GM19351 (cell line): Measurements from ENCODE around the gene IFIH1.

Source experiments
- ATAC-seq: cut with Tn5 transposase; IDR thresholded peaks from one replicate; pipeline ENCODE4 v1.9.1; 2021; ENCODE audit warnings: mild to moderate bottlenecking, moderate library complexity; ENCODE audit not compliant: unreplicated experiment

Gene IFIH1

DNA sequence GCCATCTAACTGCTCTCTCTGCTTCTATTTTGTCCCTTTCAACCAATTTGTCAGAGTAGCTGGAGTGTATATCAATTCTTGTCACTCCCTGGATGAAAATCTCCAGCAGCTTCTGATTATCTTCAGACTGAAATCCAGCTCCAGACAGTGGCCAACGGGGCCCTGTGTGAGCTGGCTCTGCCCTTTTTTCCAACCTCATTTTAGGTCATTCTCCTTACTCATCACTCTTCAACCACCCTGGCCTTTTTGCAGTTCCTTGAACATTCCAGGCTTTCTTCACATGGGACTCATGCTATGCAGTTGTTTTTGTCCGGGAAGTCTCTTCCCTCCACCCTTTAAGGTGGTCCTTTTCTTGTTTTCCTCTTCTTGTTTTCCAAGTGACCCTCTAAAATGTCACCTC is 59.8 kb downstream of the IFIH1 start:
- no peak for ATAC-seq

DNA sequence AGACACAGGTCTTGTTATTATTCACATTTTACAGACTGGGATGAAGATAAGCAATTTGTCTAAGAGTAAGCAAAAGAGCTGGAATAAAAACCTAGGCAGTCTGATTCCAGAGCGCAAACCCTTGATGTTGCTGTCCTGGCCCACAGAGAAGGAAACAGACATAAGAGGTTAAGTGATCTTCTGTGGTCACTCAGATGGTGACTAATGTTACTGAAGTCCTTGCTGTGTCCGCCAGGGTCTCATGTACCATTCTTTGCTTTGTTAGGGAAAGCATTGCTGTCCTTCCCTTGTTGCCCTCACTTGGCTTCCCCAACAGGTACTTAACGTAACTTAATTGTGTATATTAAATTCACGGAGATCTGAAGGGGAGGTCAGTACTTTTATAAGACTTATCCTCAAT is 60.3 kb downstream of the IFIH1 start:
- no peak for ATAC-seq

DNA sequence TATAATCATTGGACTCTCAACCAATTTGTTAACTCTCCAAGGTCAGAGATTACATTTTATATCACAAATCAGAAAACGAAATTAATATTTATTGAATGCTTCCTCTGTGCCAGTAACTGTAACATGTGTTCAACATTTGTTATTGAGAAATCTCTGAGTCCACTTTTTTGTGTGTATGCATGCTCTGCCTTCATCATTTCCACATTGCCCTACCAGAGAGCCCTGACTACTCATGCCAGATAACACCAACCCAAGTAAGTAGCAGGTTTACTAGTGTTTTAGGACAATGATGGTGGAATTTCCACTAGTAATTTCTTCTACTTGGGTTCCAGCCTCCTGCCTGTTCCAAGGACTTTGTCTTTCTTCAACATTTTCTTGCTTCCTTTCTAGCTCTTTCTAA is 61.1 kb downstream of the IFIH1 start:
- ATAC-seq = no peak

DNA sequence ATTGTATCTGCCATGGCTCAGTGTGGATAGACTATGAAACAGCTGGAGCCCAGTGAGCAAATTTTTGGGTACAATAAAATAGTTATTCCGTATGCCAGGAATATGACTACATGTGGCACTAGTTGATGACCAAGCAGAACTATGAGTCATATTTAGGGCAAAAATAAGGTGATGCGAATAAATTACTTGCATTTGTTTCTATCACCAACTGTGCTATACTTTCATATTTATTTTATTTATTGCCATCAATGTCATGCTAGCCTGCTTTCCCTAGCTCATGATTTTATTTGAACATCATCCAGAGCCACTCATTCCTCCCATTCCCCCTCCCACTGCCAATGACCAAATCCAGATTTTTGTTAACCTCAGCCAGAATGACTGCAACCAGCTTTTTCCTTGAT is 61.9 kb downstream of the IFIH1 start:
- ATAC-seq = no peak

DNA sequence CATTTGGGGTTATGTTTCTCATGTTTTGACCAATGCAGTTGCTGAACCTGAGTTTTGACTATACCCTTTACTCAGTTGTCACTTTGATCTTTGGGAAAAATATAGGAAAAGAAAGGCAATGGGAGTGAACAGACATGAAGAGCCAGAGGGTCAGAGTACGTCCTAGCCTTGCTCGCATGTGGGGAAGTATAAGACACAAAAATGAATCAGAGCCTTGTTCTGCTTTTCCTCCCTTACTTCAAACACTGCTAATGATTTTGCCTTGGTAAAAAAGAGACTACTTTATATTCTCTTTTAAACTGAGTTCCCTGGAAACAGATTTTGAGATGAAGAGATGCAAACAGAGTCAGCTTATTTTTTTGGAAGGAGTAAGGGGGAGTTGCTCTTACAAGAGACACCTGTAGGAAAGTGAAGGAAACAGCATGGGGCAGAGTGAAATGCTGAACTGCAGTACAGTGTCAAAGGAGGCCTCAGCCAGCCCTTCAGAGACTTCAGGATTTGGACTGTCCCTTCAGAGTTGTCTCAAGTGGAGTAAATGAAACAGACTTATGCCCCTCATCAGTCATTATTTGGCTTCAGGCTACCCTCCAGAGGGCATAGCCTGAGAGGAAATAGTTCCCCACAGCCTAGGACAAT is 64.1 kb downstream of the IFIH1 start:
- ATAC-seq = no peak

DNA sequence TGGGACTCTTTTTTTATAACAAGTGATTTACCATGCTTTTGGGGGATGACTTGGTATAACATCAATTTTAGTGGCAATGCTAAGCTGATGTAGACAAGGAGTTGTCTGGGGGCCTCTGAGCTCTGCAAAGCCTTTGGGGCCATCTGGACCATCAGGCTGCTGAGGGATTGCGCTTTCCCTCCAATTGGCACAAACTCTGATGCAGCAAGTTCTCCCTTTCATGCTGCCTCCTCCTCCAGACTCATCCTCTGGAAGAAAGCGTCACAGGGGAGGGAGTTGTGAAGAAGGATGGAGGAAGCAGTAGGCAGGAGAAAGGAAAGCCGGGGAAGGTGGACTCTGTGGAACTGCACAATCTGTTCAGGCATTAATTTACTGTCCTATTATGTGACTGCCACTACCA is 65.0 kb downstream of the IFIH1 start:
- no peak for ATAC-seq

DNA sequence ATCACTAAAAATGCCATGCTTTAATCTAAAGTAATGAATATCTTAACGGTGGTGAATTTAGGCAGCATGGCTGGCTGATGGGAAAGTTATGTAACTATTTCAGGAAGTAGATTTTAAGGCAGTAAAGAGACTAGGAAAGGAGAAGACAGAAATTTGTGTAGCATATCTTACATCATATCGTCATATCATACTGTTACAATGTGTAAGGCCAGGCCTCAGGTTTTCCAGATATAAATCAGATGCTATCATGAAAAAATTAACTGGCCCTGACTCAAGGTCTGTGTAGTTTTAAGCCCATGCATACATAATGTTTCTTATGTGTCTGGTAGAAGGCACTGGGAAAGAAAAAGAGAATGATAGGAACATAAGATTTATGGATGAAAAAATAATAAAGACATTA is 66.3 kb downstream of the IFIH1 start:
- no peak for ATAC-seq

DNA sequence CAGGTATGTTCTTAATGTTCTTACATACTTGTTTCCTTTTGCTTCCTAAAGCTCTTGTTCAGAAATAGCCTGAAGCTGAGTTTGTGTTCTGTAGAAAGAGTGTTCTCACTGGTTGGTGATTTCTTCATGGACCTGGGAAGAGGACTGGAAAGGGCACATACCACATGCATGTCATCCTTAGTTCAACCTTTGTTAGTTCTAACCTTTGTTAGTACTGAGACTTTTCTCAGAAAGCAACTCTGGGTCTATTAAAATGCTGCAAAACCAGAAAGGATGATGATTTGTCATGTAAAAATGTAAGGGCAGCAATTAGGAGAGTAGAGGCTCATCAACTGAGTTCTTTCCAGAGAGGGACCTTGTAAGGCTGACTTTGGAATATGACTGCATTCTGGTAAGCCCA is 72.7 kb downstream of the IFIH1 start:
- no peak for ATAC-seq

DNA sequence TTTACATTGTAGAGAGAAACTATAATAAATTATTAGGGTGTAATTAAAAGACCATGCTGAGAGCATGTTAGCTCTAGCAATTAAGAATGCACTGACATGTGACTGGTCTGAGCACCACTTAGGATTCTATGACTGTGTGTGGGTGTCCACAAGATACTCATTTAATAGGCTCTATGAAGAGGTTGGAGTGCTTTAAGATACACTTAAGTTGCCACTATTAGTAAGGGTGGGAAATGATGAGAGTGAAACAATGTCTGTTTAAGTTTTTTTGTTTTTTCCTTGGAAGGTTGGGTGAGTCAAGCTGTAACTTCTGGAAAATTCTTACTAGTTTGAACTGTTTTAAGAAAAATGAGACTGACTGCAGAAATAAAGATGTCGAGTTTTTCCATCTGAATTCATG is 73.4 kb downstream of the IFIH1 start:
- ATAC-seq = no peak

DNA sequence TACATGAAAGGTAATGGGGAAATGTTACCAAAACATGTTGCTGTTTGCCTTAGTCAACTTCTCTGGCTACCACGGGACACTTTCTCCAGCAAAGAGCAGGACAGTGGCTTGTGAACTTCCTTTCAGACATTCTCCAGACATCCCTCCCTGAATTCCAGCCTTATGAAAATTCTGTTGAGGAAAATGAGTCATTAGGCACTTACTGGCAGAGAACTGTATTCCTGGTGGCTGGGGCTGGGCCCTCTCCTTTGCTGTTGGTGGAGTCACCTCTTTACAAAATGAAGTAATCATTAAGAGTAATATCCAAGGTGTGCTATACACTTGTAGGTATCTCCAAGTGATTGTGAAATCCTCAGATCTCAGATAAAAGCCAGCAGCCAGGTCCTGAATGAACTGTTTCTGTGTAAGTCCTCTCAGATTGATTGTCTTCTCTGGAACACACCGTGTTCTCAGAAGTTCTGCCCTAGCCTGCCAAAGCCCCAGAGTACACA is 73.9 kb downstream of the IFIH1 start:
- ATAC-seq = no peak

DNA sequence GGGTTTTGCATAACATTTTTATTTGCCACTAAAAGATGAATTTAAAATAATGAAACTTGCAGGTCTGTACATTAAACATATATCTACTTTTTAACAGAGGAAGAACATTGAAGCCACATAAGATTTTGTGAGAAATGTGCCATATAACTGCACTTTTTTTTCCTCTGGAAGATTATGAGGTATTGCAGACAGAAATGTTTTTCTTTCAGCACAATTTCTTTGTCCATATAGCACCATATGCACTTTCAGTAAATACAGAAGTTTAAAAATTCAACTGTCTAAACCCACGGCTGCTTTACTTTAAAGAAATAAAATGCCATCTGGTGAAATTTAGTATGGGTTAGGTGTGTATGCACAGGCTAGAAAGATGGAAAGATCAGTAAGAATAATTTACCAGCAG is 74.8 kb downstream of the IFIH1 start:
- no peak for ATAC-seq

DNA sequence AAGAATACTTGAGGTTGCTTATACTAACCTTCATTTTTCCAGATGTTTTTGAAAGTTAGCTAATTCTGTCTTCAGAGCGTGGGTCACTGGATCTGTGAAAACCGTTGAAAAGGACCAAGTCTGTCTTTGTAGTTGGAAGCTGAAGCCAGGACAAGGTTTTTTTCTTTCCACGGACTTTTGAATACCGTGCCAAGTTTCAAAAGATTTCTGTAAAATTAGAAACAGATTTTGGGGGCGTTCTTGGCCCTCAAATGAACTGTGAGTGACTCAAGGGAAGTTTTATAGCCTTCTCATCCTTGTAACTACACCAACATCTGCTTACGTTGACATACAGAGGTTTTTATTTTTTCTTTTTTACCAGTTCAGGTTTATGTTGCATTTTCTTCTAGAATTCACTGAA is 75.2 kb downstream of the IFIH1 start, which contains the start of gene FAP:
FAP (minus strand) TSS at position 152 of the 400 bp plus-strand sequence; CDS start at position 34, 118 bp downstream.
- ATAC-seq = no peak

DNA sequence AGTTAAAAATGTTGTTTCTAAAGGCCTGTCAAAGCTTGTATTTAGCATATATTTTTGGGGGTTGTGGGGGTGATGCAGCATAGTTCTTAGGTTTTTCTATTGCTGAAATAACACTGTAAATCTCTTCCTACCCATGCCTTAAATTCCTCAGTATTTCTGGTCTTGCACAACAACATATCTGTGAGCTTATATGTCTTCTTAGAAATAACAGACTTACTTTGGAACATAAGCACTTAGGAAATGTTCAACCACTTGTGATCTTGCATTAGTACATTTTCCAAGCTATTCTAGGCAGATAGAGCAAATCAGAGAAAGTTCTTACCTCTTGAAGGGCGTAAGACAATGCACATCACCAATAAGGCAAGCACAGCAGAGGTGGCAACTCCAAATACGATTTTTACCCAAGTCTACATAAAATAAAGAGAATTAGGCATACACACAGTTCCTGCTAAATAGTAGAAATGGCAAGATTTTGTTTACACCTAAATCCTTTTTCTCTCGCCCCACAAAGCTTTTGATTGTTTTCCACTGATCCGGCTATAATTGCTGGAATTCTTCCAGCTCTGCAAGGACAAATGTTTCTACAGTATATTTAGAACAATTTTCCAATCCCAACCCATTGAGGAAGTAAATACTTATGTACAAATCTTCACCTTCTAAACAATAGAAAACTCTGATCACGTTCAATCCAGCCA is 75.8 kb downstream of the IFIH1 start:
- no peak for ATAC-seq

DNA sequence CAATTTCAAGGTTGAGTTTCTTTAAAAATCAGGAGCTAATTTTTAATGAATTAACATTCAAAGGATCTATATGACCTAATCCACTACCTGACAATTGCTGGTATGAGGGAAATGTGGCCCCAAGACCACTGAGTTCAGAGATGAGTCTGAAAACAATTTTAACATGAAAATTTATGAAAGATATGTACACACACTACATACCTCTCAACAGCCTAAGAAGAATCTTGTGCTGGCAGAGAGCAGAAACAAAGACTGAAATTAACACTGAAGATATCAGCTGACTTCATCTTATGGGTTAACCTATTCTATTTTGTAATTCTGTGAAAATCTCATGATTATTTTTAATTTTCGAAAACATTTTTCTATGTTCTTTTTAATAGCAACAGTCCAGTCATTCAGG is 76.9 kb downstream of the IFIH1 start:
- ATAC-seq = no peak

DNA sequence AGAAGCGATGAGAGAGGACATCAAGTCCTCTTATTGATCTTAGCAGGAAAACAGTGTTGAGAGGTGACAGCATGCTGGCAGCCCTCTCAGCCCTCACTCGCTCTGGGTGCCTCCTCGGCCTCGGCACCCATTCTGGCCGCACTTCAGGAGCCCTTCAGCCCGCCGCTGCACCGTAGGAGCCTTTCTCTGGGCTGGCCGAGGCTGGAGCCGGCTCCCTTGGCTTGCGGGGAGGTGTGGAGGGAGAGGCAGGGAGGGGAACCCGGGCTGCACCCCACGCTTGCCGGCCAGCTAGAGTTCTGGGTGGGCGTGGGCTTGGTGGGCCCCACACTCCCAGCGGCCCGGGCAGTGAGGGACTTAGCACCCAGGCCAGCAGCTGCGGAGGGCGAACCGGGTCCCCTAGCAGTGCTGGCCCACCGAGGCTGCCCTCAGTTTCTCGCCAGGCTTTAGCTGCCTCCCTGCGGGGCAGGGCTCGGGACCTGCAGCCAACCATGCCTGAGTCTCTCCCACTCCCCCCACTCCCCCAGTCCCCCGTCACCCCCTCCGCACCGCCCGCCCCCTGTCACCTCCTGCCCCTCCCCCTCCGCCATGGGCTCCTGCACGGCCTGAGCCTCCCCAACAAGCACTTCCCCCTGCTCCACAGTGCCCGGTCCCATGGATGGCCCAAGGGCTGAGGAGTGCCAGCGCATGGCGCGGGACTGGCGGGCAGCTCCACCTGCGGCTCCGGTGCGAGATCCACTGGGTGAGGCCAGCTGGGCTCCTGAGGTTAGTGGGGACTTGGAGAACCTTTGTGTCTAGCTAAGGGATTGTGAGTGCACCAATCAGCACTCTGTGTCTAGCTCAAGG is 83.6 kb downstream of the IFIH1 start:
- ATAC-seq = no peak

DNA sequence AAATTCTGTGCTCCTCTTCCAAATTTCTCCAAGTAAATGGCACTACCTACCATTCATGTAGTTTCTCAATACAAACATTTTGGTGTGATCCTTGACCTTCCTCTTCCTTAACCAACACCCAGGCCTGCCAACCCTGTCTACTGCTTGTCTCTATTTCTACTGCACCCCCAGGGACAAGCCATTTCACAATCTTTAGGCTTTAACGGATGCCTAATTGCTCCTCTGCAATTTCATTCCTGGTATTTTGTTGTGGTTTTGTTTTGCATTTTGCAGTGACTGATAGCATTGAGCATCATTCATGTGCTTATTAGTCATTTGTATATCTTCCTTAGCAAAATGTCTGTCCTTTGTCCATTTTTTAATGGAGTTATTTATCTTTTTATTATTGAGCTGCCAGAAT is 85.3 kb downstream of the IFIH1 start:
- ATAC-seq = no peak

DNA sequence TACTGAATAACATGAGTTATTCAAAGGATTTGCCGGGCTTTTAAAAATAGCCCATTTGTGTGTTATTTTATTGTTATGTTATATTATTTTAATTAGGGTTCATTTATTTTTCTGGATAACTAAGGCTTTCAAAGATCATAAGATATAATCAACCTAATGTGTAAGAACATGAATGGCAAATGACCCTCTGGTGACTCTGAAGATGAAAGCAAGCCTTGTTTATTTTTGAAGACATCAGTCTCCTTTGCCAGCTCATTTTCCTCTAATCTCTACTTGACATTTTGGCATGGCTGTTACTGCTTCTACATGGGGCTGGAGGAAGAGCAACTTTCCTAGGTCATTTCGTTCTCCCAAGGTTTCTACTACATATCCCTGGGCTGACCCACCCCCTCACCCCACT is 85.8 kb downstream of the IFIH1 start:
- ATAC-seq = no peak

DNA sequence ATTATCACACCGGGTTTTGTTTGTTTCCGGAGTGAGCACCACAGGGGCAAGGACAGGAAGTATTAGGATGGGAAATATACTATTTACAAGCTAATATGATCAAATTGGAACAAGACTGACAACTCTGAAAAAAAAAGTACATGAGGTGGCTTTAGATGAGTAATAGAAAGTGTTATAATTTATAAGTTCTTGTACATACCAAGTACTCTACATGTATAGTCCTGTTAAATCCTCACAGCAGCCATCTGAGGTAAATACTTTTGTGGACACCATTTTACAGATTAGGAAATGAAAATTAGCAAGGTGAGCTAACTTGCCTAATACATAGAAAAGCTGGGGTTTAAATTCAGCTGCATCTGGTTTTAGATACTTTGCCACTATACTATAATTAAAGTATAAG is 86.5 kb downstream of the IFIH1 start:
- no peak for ATAC-seq

DNA sequence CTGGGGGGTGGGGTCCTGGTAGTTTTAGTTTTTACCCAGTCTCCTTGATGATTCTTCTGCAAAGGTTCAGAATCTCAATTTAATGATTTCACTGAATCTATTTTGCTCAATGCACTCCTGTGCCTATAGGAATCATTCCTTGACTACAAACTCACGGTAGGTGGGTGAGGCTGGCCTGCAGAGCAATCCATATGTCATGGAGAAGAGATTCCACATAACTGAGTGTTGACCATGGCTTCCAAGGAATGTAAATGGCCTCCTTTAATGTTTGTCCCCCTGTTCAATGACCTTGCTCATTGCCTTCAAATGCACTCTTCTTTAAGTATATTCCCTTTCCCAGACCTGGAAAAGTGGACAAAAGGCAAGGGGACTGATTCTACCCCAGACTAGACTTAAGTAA is 87.7 kb downstream of the IFIH1 start:
- ATAC-seq = no peak

DNA sequence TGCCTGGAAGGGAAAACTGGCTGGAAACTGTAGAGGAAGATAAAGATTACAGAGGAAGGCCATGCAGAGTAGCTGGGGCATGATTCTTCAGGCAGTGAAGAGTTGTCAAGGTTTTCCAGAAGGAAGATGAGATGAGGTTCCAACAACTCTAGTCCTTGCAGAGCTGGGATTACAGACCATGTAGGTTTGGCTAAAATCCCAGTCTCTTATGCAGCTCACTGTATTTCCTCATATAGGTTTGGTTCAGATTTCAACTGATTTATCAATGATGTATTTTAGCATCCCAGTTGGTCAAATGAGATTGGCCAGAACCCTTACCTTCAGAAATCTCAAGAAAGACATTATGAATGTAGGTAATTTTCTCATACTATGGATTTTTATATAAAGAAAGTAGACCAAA is 91.6 kb downstream of the IFIH1 start:
- ATAC-seq = no peak

DNA sequence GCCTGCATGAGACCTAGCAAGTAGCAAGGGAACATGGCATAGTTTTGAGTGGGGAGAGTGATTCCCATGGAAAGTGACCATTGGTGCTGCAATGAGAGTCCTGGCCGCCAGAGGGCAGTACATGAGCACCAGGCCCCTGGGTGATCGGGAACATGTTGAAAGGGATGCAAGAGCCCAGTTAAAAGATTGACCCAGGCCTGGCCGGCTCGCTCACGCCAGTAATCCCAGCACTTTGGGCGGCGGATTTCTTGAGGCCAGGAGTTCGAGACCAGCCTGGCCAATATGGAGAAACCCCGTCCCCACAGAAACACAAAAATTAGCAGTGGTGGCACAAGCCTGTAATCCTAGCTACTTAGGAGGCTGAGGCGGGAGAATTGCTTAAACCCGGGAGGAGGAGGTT is 97.4 kb downstream of the IFIH1 start:
- peak; percentile 95 for ATAC-seq

DNA sequence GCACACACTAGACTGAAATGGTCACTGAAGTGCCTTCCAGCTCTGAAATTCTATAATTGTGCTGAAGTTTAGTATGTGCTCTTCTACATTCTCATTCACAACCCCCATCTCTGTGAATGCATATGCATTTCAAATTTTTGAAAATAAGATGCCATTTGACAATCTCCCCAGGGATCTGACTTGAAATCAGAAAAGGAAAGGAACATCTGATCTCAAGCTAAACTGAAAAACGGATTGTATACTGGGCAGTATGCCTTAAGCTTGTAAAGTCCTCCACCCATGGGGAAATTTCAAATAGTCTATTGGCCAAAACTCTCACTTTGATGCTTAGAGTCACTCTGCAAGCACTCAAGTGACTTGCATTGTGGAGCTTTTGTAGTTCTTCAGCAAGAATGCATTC is 98.1 kb downstream of the IFIH1 start:
- ATAC-seq = no peak
